Frontal cortex (tissue), 4 donors: ENCODE results near the gene RCBTB1. TPM values are rescaled to one million over a fixed set of nuclear protein-coding genes. Genes with fewer than 3 reads are reported as not detected.
"Not testable (repeated sequence)": the region's sequence is repeated elsewhere in the genome, so short reads cannot be mapped to it uniquely, and the experiment has no call there.

Source experiments
- DNase-seq, 2 donors: peaks; one replicate each; pipeline ENCODE4 v3.0.0; 2012; ENCODE audit warnings: low spot score in 2 of 2
- FAIRE-seq: peaks from 2 replicates; lab custom pipeline; 2012; peaks lifted over from hg19 to GRCh38; lab: Jason Lieb, UNC
- total RNA-seq: library from RNA; depleted of rRNA; stranded (reverse); fragments of >200 nt; gene quantifications from one replicate; pipeline ENCODE4 v1.2.3, GENCODE V29; 2014
- donor health status: control.
- donor health status: control.
- donor health status: control.

RCBTB1 gene
- total RNA-seq, 1 donor from 2014 or later, result 15.5 TPM

DNA sequence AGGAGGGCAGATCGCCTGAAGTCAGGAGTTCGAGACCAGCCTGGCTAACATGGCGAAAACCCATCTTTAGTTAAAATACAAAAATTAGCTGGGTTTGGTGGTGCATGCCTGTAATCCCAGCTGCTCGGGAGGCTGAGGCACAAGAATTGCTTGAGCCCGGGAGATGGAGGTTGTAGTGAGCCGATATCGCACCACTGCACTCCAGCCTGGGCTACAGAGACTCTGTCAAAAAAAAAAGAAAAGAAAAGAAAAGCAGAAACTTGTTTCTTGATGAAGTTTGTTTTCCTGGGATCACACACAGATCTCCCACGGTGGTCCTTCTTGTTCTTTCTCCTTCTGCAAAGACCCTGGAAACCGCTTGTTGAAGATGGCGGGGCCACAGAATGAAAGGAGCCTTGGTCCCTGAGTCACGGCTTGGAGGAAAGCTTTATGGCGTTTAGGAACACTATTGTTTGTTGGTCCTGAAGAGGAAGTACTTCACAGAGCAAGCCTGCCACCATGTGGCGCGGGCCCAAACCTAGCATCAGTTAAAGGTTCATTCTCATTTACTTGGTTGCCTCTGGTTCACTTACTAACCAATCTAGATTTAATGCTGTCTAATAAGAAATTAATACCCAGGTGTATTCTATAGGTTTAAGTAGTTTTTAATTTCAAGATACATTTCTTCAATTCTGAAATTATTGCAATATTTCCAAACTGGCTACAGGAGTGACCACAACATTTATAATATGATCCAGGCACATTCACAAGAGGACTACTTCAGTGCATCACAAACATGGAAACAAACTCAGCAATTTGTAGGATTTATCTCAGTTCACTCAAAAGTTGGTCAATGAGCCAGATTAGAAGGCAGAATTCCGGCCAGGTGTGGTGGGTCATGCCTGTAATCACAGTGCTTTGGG lies 21.6 kb upstream of the RCBTB1 start:
- FAIRE-seq, result peak; percentile 74
- peak; percentile 64 to 73 for DNase-seq

GRCh38 chr13:49604570-49604969 lies 19.2 kb upstream of the RCBTB1 start:
- DNase-seq, result no peak
- no peak for FAIRE-seq

- not testable (repeated sequence) for DNase-seq, FAIRE-seq
These were observed 17.3 kb upstream of the RCBTB1 start for GRCh38 chr13:49602615-49603014.

- no peak for DNase-seq
These were observed 16.6 kb upstream of the RCBTB1 start for GRCh38 chr13:49602005-49602404.

DNA sequence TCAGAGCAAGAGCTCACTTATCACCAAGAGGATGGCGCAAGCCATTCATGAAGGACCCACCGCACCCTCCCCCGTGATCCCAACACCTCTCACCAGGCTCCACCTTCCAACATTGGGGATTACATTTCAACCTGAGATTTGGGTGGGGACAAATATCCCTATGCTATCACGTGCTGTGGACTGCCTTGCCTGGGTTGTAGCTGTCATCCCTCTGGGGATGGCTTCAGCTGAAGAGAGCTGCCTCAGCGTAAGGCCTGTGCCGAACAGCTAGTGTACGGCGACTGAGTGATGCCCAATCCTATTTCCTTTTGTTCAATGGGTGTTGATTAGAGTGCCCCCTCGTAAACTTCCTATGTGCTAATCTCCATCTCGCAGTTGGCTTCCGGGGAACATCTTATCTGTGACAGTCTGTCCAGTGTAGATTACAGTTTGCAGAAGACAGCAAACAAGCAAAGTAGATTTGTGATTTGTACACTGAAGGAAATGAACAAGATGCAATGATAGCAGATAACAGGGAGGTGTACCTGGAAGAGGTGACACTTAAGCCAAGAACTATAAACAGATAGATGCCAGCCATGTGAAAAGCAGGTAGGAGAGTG lies 11.8 kb upstream of the RCBTB1 start:
- DNase-seq (no peak), FAIRE-seq (no peak)

More at GRCh38 chr13:49602005-49602404, 16.6 kb upstream of the RCBTB1 start:
- no peak for FAIRE-seq

DNA sequence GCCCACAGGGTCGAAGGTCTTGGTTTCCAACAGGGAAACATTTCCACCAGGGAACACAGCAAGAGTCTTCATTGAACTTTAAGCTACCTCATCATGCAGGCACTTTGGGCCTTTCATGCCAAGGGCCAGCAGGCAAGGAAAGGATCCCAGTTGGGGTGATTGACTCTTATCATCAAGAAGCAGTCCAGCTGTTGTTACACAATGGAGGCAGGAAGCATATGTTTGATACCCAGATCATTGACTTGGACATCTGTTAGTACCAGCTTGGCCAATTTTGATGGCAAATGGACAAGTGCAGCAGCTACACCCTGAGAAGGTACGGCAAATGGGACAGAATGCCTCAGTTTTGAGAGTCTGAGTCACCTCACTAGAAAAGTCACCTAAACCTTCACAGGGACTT lies 10.9 kb upstream of the RCBTB1 start:
- no peak for DNase-seq
- no peak for FAIRE-seq

DNA sequence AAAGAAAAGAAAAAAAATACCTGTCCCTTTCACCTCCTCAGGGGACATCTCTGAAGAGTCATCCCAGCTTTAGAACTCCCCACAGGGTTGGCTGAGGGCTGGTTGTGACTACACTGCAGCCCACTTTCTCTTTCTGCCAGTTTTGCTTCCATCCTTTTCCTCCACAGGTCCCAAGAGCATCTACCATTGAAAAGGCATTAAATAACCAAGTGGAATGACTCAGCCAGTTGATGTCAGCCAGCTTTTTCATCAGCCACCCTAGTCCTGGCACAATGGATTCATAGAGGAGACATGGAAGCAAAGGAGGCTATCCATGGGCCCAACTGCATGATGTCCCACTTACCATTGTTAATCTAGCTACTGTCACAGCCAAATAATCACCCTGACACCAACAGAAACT lies 9.2 kb upstream of the RCBTB1 start:
- DNase-seq, result no peak
- FAIRE-seq, result no peak

DNA sequence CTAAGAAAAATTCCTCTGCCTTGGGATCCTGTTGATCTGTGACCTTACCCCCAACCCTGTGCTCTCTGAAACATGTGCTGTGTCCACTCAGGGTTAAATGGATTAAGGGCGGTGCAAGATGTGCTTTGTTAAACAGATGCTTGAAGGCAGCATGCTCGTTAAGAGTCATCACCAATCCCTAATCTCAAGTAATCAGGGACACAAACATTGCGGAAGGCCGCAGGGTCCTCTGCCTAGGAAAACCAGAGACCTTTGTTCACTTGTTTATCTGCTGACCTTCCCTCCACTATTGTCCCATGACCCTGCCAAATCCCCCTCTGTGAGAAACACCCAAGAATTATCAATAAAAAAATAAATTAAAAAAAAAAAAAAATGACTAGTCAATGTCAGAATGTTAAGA lies 8.5 kb upstream of the RCBTB1 start:
- FAIRE-seq, DNase-seq: not testable (repeated sequence)

DNA sequence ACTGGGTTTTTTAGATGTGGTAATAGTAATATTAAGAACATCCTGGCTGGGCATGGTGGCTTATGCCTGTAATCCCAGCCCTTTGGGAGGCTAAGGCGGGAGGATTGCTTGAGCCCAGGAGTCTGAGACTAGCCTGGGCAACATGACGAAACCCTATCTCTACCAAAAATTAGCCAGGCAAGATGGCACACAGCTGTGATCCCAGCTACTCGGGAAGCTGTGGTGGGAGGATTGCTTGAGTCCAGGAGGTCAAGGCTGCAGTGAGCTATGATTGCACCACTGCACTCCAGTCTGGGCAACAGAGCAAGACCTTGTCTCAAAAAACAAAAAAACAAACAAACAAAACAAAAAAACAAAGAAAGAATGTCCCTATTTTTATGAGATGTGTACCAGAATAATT lies 5.4 kb upstream of the RCBTB1 start:
- DNase-seq, FAIRE-seq: not testable (repeated sequence)

DNA sequence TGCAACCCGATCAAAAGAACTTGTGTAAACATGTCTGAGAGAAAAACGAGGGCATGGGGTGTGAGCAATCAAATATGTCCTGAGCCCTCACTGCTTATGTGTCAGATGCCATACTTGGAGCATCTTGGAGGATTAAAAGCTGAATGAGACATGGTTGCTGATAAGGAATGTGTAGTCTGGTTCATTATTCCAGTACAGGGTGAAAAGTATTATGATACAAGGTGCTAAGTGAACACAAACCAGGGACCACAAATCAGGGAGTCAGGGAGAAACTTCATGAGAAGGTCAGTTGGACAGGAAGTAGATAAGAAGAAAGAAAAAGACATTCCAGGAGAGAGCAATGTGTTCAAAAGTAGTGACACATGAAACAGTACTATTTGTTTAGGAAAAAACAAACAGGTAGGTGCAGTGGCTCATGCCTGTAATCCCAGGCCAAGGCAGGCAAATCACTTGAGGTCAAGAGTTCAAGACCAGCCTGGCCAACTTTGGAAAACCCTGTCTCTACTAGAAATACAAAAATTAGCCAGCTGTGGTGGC lies 2.0 kb upstream of the RCBTB1 start:
- DNase-seq, result no peak
- FAIRE-seq, result no peak

DNA sequence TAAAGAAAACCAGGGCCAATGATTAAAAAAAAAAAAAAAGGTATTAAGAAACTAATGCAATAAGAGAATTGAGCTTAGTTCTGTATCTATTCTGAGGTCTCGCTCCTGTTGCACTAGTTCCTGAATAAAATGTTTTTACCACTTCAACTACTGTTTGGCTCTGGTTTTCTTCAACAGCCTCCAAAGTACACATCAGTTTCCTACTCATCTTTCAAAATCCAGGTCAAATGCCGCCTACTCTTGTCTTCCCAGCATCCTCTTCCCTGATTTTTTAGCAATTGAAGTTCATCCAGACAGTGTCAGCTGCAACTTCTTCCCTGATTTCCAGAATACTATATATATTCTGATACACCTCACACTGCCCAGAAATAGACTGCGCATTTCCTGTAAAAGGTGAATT lies 1.4 kb upstream of the RCBTB1 start:
- FAIRE-seq (no peak), DNase-seq (no peak)

- no peak for FAIRE-seq
- DNase-seq, result peak in 1 of 2 donors; percentile 35
These were observed 581 bp downstream of the RCBTB1 start for GRCh38 chr13:49584771-49585182.

DNA sequence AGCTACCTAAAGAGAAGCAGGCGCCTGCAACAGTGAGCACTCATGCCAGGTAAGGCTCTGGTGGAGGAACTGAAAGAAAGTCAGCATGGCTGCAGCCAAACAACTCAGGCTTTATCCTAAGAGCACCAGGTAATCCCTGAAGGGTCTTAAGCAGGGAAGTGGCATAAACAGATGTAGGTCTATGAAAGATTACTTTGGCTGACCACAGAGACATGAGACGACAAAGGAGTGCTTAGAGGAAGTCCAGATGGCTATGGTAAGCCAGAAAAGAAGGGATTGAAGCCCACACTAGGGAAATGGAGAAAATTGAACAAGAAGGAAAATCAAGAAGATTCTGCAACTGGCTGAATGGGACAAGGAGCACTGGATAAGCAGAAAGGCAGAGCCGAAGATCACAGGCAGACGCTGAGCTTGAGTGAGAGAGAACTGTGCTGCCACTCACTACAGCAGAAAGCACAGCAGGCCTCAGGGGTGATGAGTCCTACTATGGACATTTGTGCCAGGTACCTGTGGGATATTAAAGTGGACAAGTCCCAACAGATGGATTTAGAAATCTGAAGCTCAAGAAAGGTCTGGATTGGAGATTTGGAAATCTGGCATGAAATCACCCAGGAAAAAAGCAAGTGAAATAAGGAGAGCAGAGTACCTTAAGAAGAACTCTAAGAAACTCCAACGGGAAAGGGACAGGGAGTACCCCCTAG lies 4.2 kb downstream of the RCBTB1 start:
- no peak for FAIRE-seq
- no peak for DNase-seq

GRCh38 chr13:49579501-49579900 lies 5.9 kb downstream of the RCBTB1 start:
- DNase-seq, result no peak

DNA sequence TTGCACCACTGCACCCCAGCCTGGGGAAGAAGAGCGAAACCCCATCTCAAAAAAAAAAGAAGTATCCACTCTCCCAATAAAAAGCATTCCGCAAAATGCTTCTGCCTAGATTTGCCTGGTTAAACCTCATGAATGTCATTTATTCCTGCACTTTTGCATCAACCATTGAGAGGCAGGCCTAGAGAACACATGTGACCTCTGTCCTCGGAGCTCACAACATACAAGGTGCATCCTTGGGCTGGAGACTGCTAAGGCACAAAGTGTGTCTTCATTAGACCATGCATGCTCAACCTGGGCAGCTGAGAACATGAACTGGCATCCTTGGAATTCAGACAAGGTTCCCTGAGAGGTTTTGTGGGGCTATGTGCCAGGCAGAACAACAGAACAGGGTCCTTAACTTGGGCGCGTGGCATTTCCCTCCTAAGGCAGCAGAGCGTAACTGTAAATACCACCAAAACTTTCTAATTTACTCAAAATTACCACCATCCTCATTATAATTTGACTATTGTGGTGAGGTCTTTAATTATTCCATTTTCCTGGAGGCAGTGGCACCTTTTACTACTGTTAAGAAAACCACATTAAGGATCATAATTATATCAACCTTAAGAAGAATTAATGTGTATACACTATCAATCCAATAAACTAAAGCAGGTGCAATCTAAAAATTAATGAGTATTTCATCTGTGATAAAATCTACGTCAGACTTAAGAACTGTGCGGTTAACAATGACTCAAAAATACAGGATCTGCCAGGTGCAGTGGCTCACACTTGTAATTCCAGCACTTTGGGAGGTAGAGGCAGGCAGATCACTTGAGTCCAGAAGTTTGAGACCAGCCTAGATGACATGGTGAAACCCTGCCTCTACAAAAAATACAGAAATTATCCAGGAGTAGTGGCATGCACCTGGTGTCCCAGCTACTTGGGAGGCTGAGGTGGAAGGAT lies 13.8 kb downstream of the RCBTB1 start:
- FAIRE-seq (no peak), DNase-seq (no peak)

More at GRCh38 chr13:49579501-49579900, 5.9 kb downstream of the RCBTB1 start:
- no peak for FAIRE-seq

GRCh38 chr13:49569993-49570689 lies 15.2 kb downstream of the RCBTB1 start:
- no peak for DNase-seq
- FAIRE-seq, result no peak

DNA sequence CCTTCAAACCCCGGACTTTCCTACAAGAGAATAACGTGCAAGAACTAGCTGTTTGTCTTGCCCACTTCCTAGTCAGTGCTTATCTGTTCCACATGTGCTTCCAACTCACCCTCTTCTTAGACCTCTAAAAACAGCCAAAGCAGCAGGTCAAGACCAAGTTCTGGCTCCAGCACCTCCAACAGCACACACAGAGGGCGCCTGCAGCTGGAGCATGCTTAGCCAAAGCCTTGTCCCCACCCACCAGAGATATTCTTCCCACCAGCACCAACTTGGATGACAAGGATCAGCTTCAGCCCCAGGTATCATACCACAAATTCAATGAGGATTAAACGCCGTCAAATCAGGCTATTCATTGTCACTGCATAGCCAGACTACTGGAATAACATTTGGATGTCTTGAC lies 17.9 kb downstream of the RCBTB1 start:
- FAIRE-seq, result no peak

DNA sequence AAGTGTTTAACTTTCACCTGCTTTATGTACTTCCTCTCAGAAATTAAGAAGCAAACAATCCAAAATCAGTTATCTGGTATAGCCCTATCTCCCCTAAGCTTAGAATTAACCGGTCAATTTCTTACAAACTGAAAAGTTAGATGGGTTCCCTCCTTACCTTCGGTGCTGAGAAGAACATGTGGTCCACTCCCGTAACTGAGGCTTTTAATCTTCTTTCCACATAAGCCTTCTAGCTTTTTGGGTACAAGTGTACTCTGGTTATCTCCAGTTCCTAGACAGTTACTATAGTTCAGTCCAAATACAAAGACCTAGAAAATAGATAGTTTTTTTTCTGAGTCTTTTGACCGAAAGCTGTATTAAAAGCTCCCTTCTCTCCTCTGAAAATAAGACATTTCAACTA lies 18.9 kb downstream of the RCBTB1 start:
- no peak for FAIRE-seq
- DNase-seq, result no peak

More for the DNA sequence above, 17.9 kb downstream of the RCBTB1 start:
- DNase-seq, result no peak

DNA sequence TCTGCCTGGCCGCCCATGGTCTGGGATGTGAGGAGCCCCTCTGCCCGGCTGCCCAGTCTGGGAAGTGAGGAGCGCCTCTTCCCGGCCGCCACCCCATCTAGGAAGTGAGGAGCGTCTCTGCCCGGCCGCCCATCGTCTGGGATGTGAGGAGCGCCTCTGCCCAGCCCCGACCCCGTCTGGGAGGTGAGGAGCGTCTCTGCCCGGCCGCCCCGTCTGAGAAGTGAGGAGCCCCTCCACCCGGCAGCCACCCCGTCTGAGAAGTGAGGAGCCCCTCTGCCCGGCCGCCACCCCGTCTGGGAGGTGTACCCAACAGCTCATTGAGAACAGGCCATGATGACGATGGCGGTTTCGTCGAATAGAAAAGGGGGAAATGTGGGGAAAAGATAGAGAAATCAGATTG lies 19.9 kb downstream of the RCBTB1 start:
- FAIRE-seq, DNase-seq: not testable (repeated sequence)
